22Rv1 (cell line): Measurements from ENCODE around the gene WFS1.

ENCODE experiments used
- ZFX ChIP-seq: fragments of 450-650 bp; IDR thresholded peaks from 2 replicates; pipeline ENCODE4 v1.6.1; 2017; ENCODE audit warnings: antibody characterized with exemption, borderline replicate concordance
- TF ChIP-seq, protein P1 (sequence below): fragments of 450-650 bp; IDR thresholded peaks from 2 replicates; pipeline ENCODE4 v1.5.1; 2017; ENCODE audit warnings: mild to moderate bottlenecking

DNA sequence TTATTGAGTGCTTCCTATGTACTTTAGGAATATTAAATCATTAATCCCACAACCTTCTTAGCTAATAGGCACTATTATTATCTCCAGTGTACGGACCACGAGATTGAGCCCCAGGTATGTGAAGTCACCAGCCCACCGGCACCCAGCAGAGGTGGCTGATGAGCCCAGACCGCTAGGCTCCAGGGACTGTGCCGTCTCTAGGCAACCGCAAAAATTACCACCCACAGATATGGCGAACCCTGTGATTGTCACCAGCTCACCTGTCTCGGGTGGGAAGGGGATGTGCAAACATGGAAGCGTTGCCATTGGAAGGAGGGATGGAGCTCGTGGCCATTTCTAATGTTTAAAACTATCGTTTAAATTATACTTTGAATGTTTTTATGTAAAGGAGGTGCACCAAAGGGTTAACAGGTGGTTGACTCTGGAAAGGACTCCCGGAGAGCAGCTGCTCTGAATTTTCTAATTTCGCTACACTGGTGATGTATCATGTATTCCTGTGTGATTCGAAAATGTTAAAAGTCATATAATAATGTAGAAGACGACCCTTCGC, 48.3 kb upstream of the WFS1 start:
- TF ChIP-seq, protein P1, sequence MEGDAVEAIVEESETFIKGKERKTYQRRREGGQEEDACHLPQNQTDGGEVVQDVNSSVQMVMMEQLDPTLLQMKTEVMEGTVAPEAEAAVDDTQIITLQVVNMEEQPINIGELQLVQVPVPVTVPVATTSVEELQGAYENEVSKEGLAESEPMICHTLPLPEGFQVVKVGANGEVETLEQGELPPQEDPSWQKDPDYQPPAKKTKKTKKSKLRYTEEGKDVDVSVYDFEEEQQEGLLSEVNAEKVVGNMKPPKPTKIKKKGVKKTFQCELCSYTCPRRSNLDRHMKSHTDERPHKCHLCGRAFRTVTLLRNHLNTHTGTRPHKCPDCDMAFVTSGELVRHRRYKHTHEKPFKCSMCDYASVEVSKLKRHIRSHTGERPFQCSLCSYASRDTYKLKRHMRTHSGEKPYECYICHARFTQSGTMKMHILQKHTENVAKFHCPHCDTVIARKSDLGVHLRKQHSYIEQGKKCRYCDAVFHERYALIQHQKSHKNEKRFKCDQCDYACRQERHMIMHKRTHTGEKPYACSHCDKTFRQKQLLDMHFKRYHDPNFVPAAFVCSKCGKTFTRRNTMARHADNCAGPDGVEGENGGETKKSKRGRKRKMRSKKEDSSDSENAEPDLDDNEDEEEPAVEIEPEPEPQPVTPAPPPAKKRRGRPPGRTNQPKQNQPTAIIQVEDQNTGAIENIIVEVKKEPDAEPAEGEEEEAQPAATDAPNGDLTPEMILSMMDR: no peak
- TF ChIP-seq ZFX: no peak
